ENCODE data around the gene P2RY6. TPM values are rescaled to one million over a fixed set of nuclear protein-coding genes. Genes with fewer than 3 reads are reported as not detected.
"Not testable (repeated sequence)": the region's sequence is repeated elsewhere in the genome, so short reads cannot be mapped to it uniquely, and the experiment has no call there.

The P2RY6 gene
- 0.13 TPM in 1 of 2 replicates, not detected in the other for total RNA-seq

GRCh38 chr11:73271936-73272679 lies at the start of gene P2RY6:
P2RY6 (plus strand) TSS chr11:73272338; CDS start chr11:73296519, 24,181 bp downstream.
- no peak for DNase-seq (ENCODE audit: low read depth, low spot score)

GRCh38 chr11:73223998-73224730 lies 48.0 kb upstream of the P2RY6 start:
- DNase-seq (ENCODE audit: low read depth, low spot score), result no peak

GRCh38 chr11:73225001-73225686 lies 47.0 kb upstream of the P2RY6 start:
- no peak for DNase-seq (ENCODE audit: low read depth, low spot score)

- DNase-seq (ENCODE audit: low read depth, low spot score), result no peak
Measured at GRCh38 chr11:73225851-73226250, 46.3 kb upstream of the P2RY6 start.

GRCh38 chr11:73226297-73227006 lies 45.7 kb upstream of the P2RY6 start:
- DNase-seq (ENCODE audit: low read depth, low spot score), result no peak

GRCh38 chr11:73227571-73228211 lies 44.4 kb upstream of the P2RY6 start:
- no peak for DNase-seq (ENCODE audit: low read depth, low spot score)

- DNase-seq (ENCODE audit: low read depth, low spot score), result no peak
Measured at GRCh38 chr11:73228268-73229134, 43.6 kb upstream of the P2RY6 start.

GRCh38 chr11:73229321-73229895 lies 42.7 kb upstream of the P2RY6 start:
- DNase-seq (ENCODE audit: low read depth, low spot score), result no peak

GRCh38 chr11:73229896-73230875 lies 42.0 kb upstream of the P2RY6 start:
- DNase-seq (ENCODE audit: low read depth, low spot score), result no peak

GRCh38 chr11:73230931-73231330 lies 41.2 kb upstream of the P2RY6 start:
- no peak for DNase-seq (ENCODE audit: low read depth, low spot score)

GRCh38 chr11:73232487-73232886 lies 39.7 kb upstream of the P2RY6 start:
- DNase-seq (ENCODE audit: low read depth, low spot score), result not testable (repeated sequence)

- no peak for DNase-seq (ENCODE audit: low read depth, low spot score)
Measured at GRCh38 chr11:73233211-73233610, 38.9 kb upstream of the P2RY6 start.

GRCh38 chr11:73233692-73234470 lies 38.3 kb upstream of the P2RY6 start:
- no peak for DNase-seq (ENCODE audit: low read depth, low spot score)

- DNase-seq (ENCODE audit: low read depth, low spot score), result no peak
Measured at GRCh38 chr11:73234471-73235181, 37.5 kb upstream of the P2RY6 start.

- no peak for DNase-seq (ENCODE audit: low read depth, low spot score)
Measured at GRCh38 chr11:73235236-73235786, 36.8 kb upstream of the P2RY6 start.

- no peak for DNase-seq (ENCODE audit: low read depth, low spot score)
Measured at GRCh38 chr11:73236205-73236765, 35.9 kb upstream of the P2RY6 start.

Data from pulmonary artery endothelial cell (primary cell).